Neuronal stem cell (in vitro differentiated cells): Measurements from ENCODE around the gene DDX47.

ENCODE experiments used
- DNase-seq: peaks from one replicate; pipeline ENCODE4 v3.0.0-alpha.2; 2013; ENCODE audit warnings: low spot score
- H2AFZ ChIP-seq: one replicate; pipeline ENCODE4 v1.6.1; 2013; ENCODE audit warnings: mild to moderate bottlenecking, low read length, inconsistent platforms
- H2AK5ac ChIP-seq: 2 replicates; pipeline ENCODE4 v1.6.1; 2013; ENCODE audit warnings: low read depth, mild to moderate bottlenecking, inconsistent platforms, low read length, moderate library complexity, mixed read lengths
- H2BK120ac ChIP-seq: 2 replicates; pipeline ENCODE4 v1.6.1; 2013; ENCODE audit warnings: low read depth, mild to moderate bottlenecking, inconsistent platforms, low read length, moderate library complexity, mixed read lengths
- H2BK12ac ChIP-seq: one replicate; pipeline ENCODE4 v1.6.1; 2013; ENCODE audit warnings: low read length, inconsistent platforms
- H2BK15ac ChIP-seq: 2 replicates; pipeline ENCODE4 v1.6.1; 2013; ENCODE audit warnings: mild to moderate bottlenecking, low read length, inconsistent platforms, mixed read lengths
- H2BK5ac ChIP-seq: one replicate; pipeline ENCODE4 v1.6.1; 2013; ENCODE audit warnings: inconsistent platforms, mild to moderate bottlenecking, low read length, moderate library complexity
- H3K14ac ChIP-seq: one replicate; pipeline ENCODE4 v1.6.1; 2013; ENCODE audit warnings: low read length, inconsistent platforms
- H3K18ac ChIP-seq: 2 replicates; pipeline ENCODE4 v1.6.1; 2013; ENCODE audit warnings: low read length, inconsistent platforms
- H3K23ac ChIP-seq: 2 replicates; pipeline ENCODE4 v1.6.1; 2013; ENCODE audit warnings: low read depth, mild to moderate bottlenecking, mixed read lengths, low read length, inconsistent platforms; ENCODE audit not compliant: poor library complexity
- H3K27ac ChIP-seq: replicated peaks from 3 replicates; pipeline ENCODE4 v1.5.1; 2013; ENCODE audit warnings: low read length, inconsistent platforms
- H3K27me3 ChIP-seq, 3 experiments: 2 replicates each; pipeline ENCODE4 v1.6.1; 2013; ENCODE audit warnings: low read length in 3 of 3, mild to moderate bottlenecking in 2 of 3, inconsistent platforms in 1 of 3, low read depth in 1 of 3, mixed read lengths in 1 of 3, moderate library complexity in 1 of 3; ENCODE audit not compliant: control insufficient read depth in 3 of 3, insufficient read depth in 3 of 3
- H3K36me3 ChIP-seq, 2 donors: replicated peaks in 1 of 2; 2 replicates each; pipeline ENCODE4 v1.6.1; 2013; ENCODE audit warnings: low read length in 2 of 2; ENCODE audit not compliant: control insufficient read depth in 2 of 2, insufficient read depth in 2 of 2
- H3K4ac ChIP-seq: 2 replicates; pipeline ENCODE4 v1.6.1; 2013; ENCODE audit warnings: inconsistent platforms, mild to moderate bottlenecking, low read length, moderate library complexity
- H3K4me1 ChIP-seq, 2 donors: 1 replicate in 1 of 2; 2 replicates in 1 of 2; pipeline ENCODE4 v1.6.1; 2013; ENCODE audit warnings: low read length in 2 of 2, low read depth in 1 of 2; ENCODE audit not compliant: control insufficient read depth in 2 of 2, insufficient read depth in 1 of 2
- H3K4me2 ChIP-seq: one replicate; pipeline ENCODE4 v1.6.1; 2013; ENCODE audit warnings: mild to moderate bottlenecking, low read length, inconsistent platforms; ENCODE audit not compliant: insufficient read depth, poor library complexity, severe bottlenecking
- H3K4me3 ChIP-seq, 2 donors: 2 replicates each; pipeline ENCODE4 v1.5.1; 2013; ENCODE audit warnings: low read length in 2 of 2, mild to moderate bottlenecking in 2 of 2, inconsistent platforms in 1 of 2, moderate library complexity in 1 of 2
- H3K79me1 ChIP-seq: one replicate; pipeline ENCODE4 v1.6.1; 2013; ENCODE audit warnings: low read depth, mild to moderate bottlenecking, inconsistent platforms, low read length, moderate library complexity
- H3K9ac ChIP-seq: one replicate; pipeline ENCODE4 v1.6.1; 2013; ENCODE audit warnings: mild to moderate bottlenecking, low read depth, low read length, inconsistent platforms; ENCODE audit not compliant: poor library complexity
- H3K9me3 ChIP-seq, 2 donors: replicated peaks in 1 of 2; 2 replicates each; pipeline versions ENCODE3 to v1.6.1; 2013; ENCODE audit warnings: low read length in 2 of 2, mild to moderate bottlenecking in 2 of 2, inconsistent platforms in 1 of 2, low read depth in 1 of 2, mixed read lengths in 1 of 2, moderate library complexity in 1 of 2; ENCODE audit not compliant: control insufficient read depth in 2 of 2, insufficient read depth in 1 of 2
- H4K8ac ChIP-seq: one replicate; pipeline ENCODE4 v1.6.1; 2013; ENCODE audit warnings: low read depth, mild to moderate bottlenecking, inconsistent platforms, low read length, moderate library complexity
- H4K91ac ChIP-seq: one replicate; pipeline ENCODE4 v1.6.1; 2013; ENCODE audit warnings: low read length, low read depth, mild to moderate bottlenecking, inconsistent platforms; ENCODE audit not compliant: poor library complexity
- WGBS, 2 donors: extraction: QIAGEN DNeasy Blood & Tissue Kit; methylation state at CpG; one replicate each; pipeline ENCODE4 v1.1.7; 2013; ENCODE audit warnings: missing lambda C conversion rate in 2 of 2, mixed read lengths in 1 of 2; ENCODE audit not compliant: insufficient read length in 2 of 2, insufficient replicate concordance in 1 of 2; ENCODE audit errors: extremely low coverage in 2 of 2; 5-methylcytosine and 5-hydroxymethylcytosine counted together

Gene DDX47

GRCh38 chr12:12784116-12784515 is 29.0 kb upstream of the DDX47 start:
- no CpG with 5 or more reads among the region's 2 CpGs for WGBS, 2 donors
- no peak overlapping the region for H3K18ac ChIP-seq

DNA sequence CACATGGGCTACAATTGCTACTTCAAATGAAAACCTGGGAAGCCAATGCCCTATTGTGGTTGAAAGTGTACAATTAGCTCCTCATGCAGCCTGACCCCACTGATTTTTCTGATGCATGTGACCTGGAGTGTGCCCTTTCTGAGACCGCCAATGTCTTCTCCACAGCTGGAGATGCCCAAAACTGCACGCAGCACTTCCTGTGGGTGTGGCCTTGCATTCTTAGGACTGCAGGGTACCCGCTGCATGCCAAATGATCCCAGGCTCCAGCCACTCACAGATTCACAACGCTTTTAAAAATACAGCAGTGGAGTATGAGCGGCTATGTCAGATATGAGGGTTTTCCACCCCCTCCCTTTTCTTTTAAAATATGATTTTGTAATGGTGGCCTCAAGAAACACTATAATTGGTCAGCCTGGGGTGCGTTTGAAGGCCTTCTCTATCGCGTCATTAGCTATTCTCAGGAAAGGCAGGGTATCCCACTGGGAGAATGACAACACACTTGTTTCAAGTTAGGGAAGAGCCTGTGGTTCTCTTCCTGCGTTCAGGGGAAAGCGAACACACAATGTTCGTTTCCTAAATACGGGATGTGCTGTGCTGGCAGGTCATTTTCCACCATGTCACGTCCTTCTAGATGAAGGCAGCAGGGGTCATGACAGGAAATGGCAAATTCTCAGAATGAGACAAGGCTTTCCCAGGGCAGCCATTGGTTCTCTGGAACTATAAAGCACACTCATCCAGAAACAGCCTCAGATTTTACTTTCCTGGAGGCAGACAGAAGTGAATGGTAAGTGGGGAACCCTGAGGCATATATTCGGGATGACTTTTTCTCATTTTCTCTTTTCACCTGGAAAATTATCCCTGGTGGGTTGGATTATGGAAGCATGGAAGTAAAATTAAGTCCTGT is 28.0 kb upstream of the DDX47 start, which contains the start of gene APOLD1:
APOLD1 (plus strand) TSS at position 749 of the 904 bp plus-strand sequence; CDS start at position 782, 33 bp downstream.
- Histone ChIP-seq H2BK120ac (no peak within 1 kb of the TSS), H2BK12ac (no peak within 1 kb of the TSS), H3K79me1 (no peaks in the 10 kb centered on the region), H3K9me3 (peaks cover 6 to 16% of the 10 kb centered on the region in 2 donors), H3K9ac (no peak within 1 kb of the TSS), H3K4me2 (no peak within 1 kb of the TSS), H2AFZ (peak within 1 kb of the TSS; percentile 74), H3K18ac (no peak within 1 kb of the TSS), H3K4ac (no peak within 1 kb of the TSS), H3K27me3 (peaks cover 0 to 5% (median 0%) of the 10 kb centered on the region in 3 experiments), H3K23ac (no peak within 1 kb of the TSS), H3K27ac (no peak within 1 kb of the TSS), H2BK15ac (no peak within 1 kb of the TSS), H3K36me3 (peaks cover 0 to 17% of the 10 kb centered on the region in 2 donors), H3K14ac (no peak within 1 kb of the TSS), H3K4me3 (peak within 1 kb of the TSS in 1 of 2 donors; percentile 42), H4K91ac (peak within 1 kb of the TSS; percentile 79), H2AK5ac (no peak within 1 kb of the TSS), H3K4me1 (peaks cover 15 to 17% of the 10 kb centered on the region in 2 donors), H4K8ac (no peak within 1 kb of the TSS), H2BK5ac (no peak within 1 kb of the TSS)
- WGBS, 2 donors, result no CpG with 5 or more reads among the region's 14 CpGs
- DNase-seq, result no peak

More at GRCh38 chr12:12784116-12784515, 29.0 kb upstream of the DDX47 start:
- Histone ChIP-seq H2BK120ac (no peak overlapping the region), H3K4me1 (peaks cover 14 to 15% of the 10 kb centered on the region in 2 donors), H3K14ac (no peak overlapping the region), H3K4me3 (no peak overlapping the region), H3K23ac (no peak overlapping the region), H3K79me1 (no peaks in the 10 kb centered on the region), H2AFZ (no peak overlapping the region), H4K91ac (no peak overlapping the region), H3K4me2 (no peak overlapping the region), H3K9ac (no peak overlapping the region), H2BK5ac (no peak overlapping the region), H2BK15ac (no peak overlapping the region), H3K4ac (no peak overlapping the region), H3K27me3 (peaks cover 0 to 5% (median 0%) of the 10 kb centered on the region in 3 experiments), H3K9me3 (peaks cover 6 to 16% of the 10 kb centered on the region in 2 donors), H2AK5ac (no peak overlapping the region), H3K27ac (no peak overlapping the region), H4K8ac (no peak overlapping the region), H3K36me3 (peaks cover 0 to 17% of the 10 kb centered on the region in 2 donors), H2BK12ac (no peak overlapping the region)
- no peak for DNase-seq

GRCh38 chr12:12786351-12786705 is 26.8 kb upstream of the DDX47 start:
- Histone ChIP-seq H3K4me2 (peak overlapping the region; percentile 60), H3K4me3 (peak overlapping the region; percentile 42 to 66)

More at GRCh38 chr12:12786351-12786705, 26.8 kb upstream of the DDX47 start:
- Histone ChIP-seq H2AFZ (no peak overlapping the region), H3K14ac (no peak overlapping the region), H3K36me3 (peaks cover 0 to 17% of the 10 kb centered on the region in 2 donors), H3K4me1 (peaks cover 15 to 17% of the 10 kb centered on the region in 2 donors), H2BK120ac (no peak overlapping the region), H2AK5ac (no peak overlapping the region), H3K27me3 (peaks cover 0 to 5% (median 0%) of the 10 kb centered on the region in 3 experiments), H3K9ac (no peak overlapping the region), H2BK5ac (no peak overlapping the region), H4K8ac (no peak overlapping the region), H3K9me3 (peaks cover 6 to 16% of the 10 kb centered on the region in 2 donors), H4K91ac (peak overlapping the region; percentile 79), H2BK12ac (no peak overlapping the region), H3K79me1 (no peaks in the 10 kb centered on the region), H2BK15ac (peak overlapping the region; percentile 61), H3K23ac (peak overlapping the region; percentile 89), H3K4ac (no peak overlapping the region), H3K18ac (no peak overlapping the region), H3K27ac (no peak overlapping the region)
- WGBS, 2 donors, result no CpG with 5 or more reads among the region's 4 CpGs
- DNase-seq, result no peak
